SW 1271 (cell line): ENCODE data around the gene RBBP4.
A peak's percentile ranks its signal among the peaks of the same experiment; 100 is the strongest.
"Not testable (repeated sequence)": the region's sequence is repeated elsewhere in the genome, so short reads cannot be mapped to it uniquely, and the experiment has no call there.

ENCODE experiments used
- DNase-seq, 2 experiments: peaks; one replicate each; lab custom pipeline; 2025; lab: John Stamatoyannopoulos, UW

Gene RBBP4

DNA sequence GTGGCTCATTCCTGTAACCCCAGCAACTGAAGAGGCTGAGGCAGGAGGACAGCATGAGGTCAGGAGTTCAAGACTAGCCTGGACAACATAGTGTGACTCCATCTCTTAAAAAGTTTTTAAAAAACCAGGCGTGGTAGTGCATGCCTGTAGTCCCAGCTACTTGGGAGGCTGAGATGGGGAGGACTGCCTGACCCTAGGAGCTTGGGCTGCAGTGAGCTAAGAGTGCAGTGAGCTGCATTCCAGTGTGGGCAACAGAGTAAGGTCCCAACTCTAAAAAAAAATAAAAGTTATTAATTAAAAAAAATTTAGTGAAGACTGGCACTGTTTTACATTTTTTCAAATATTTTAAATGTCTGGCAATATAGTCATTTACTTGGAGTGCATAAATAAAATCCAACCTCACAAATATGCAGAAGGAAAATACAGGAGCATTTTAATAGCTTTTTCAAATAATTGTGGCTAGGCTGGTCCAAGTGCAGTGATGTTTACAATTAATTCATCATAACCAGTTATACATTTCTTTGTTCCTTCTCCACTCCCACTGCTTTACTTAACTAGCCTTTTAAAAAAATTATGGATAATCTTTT is 11.4 kb upstream of the RBBP4 start:
- DNase-seq = no peak

DNA sequence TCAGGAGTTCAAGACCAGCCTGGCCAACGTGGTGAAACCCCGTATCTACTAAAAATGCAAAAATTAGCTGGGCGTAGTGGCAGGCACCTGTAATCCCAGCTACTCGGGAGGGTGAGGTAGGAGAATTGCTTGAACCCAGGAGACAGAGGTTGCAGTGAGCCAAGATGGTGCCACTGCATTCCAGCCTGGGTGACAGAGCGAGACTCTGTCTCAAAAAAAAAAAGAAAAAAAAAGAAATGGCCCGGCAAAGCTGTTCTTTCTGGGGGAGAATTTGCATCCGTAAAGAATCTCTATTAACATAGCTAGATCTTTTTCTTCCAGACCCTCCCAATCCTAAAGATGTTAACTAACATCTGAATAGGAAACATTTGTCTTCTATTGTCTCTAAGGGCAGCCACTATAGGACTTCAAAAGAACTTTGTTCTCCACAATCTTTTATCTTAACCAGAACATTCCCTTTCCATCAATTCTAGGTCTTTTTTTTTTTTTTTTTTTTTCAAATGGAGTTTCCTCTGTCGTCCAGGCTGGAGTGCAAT is 8.6 kb upstream of the RBBP4 start:
- DNase-seq = not testable (repeated sequence)

DNA sequence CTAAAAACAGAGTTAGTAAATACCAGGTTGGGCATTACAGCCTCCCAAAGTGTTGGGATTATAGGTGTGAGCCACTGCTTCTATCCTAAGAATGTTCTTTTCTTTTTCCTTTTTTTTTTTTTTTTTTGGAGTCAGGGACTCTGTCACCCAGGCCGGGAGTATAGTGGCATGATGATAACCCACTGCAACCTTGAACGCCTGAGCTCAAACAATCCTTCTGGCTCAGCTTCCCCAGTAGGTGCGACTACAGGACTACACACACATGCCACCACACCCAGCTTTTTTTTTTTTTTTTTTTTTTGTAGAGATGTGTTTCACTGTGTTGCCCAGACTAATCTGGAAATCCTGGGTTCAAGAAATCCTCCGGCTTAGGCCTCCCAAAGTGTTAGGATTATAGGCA is 6.6 kb upstream of the RBBP4 start:
- no peak for DNase-seq

DNA sequence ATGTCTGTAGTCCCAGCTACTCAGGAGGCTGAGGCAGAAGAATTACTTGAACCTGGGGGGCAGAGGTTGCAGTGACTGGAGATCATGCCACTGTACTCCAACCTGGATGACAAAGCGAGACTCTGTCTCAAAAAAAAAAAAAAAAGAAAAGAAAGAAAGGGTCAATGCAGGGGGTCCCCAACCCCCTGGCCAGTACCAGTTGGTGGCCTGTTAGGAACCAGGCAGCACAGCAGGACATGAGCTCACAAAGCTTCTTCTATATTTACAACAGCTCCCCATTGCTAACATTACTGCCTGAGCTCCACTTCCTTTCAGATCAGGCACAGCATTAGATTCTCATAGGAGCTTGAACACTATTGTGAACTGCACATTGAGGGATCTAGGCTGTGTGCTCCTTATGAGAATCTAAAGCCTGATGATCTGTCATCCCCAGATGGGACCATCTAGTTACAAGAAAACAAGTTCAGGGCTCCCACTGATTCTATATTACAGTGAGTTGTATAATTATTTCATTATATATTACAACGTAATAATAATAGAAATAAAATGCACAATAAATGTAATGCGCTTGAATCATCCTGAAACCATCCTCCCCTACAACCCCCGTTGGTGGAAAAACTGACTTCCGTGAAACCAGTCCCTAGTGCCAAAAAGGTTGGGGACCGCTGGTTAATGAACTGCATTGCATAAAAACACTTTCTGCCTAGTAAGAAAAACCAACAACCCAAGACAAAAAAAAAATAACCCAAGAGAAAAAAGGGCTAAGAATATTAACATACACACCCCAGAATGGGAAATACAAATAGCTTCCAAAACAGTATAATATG is 3.5 kb upstream of the RBBP4 start:
- no peak for DNase-seq

DNA sequence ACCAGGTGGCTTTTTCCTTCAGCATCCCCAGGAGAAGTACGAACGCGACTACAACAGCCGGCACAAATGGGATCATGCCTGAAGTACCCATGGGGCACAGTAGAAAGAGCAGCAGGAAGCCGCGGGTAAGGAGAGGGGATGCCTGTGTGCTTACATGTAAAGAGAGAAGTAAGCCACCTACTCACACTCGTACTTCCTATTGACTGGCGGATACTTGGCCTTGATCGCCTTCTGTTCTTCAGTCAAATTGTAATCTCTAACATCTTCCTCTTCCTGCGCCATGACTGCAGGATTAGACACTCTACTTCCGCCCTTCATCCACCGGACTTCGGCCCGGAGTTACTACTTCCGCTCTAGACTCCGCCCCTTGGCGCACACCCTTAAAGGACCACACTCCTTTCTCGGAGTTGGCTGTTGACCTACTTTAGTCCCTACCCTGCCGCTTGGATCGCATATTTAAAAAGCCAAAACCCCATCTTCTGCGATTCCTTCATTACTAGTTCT is 708 bp upstream of the RBBP4 start, which contains the start of gene ZBTB8OS:
Gene ZBTB8OS, minus strand, starts transcription at position 303 of the 504 bp plus-strand sequence. Its CDS starts 21 bp downstream, at position 282.
- peak; percentile 67 to 89 for DNase-seq

DNA sequence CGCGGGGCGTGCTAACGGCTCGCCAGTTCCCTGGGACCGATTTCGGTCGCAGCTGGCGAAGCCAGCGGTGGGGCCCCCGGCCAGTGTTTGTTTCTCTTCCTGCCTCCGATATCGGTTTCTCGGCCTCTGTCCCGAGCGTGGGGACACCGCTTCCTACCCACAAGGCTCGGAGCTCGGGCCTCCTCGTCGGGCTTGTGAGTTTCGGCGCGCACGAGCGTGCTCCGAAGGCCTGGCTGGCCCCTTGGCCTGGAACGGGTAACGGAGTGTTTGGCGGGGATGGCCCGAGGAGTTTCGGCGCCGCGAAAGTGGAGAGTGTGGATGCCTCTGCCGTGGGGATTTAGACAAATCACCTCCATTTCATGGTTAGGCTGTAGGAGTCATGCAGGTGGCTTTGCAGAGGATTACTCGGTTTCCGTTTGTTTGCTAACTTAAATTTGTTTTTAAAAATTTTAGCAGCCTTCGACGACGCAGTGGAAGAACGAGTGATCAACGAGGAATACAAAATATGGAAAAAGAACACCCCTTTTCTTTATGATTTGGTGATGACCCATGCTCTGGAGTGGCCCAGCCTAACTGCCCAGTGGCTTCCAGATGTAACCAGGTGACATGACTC is 559 bp downstream of the RBBP4 start:
- no peak for DNase-seq

DNA sequence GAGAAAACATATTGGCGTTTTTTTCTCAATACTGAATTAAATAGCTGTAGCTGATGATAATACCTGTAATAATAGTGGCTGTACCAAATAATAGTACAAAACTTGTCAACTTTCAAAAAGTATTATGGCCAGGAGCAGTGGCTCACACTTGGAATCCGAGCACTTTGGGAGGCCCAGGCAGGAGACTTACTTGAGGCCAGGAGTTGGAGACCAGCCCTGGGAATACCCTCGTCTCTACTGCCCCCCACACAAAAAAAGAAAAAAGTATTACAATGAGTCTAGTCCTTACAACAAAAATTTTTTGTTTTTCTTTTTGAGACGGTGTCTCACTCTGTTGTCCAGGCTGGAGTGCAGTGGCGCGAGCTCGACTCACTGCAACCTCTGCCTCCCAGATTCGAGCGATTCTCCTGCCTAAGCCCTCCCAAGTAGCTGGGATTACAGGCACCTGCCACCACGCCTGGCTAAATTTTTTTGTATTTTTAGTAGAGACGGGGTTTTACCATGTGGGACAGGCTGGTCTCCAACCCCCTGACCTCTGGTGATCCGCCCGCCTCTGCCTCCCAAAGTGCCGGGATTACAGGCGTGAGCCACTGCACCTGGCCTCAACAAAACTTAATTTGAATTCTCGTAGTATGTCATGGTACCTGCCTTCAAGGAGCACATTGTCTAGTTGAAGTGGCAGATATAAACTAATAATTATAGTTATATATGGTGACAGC is 1.4 kb downstream of the RBBP4 start:
- no peak for DNase-seq

DNA sequence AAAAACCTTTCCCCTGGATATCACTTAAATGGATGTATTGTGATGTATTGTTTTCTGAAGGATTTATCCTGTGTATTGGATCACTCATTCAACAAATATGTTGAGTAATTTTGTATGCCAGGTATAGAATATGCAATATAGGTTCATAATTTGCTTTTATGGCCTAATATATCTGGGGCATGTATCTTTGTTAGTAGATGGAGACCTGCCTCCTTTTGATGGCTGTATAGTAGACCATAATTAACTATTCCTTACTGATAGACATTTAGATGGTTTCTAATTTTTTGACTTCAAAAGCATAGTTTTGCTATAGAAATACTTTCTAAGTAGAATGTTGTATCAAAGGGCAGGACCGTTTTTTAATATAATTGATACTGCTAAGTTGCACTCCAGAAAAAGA is 8.6 kb downstream of the RBBP4 start:
- DNase-seq = no peak

DNA sequence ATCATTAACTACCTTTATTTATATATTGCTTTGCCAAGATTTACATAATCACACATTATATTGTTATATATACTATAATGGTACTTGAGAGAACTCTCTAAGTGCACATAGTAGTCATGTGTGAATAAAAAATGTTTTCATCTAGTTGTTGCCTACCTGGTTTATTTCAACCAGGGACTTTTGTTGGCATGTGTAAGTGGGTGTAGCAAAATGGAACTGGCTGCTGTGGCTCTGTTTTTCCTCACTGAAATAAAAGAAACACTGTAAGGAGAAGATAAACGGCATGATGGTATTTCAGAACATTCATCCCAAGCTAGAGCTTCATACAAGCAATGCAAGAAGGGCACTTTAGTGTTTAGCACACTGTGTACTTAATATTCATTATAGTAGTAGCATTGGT is 14.9 kb downstream of the RBBP4 start:
- DNase-seq = no peak

DNA sequence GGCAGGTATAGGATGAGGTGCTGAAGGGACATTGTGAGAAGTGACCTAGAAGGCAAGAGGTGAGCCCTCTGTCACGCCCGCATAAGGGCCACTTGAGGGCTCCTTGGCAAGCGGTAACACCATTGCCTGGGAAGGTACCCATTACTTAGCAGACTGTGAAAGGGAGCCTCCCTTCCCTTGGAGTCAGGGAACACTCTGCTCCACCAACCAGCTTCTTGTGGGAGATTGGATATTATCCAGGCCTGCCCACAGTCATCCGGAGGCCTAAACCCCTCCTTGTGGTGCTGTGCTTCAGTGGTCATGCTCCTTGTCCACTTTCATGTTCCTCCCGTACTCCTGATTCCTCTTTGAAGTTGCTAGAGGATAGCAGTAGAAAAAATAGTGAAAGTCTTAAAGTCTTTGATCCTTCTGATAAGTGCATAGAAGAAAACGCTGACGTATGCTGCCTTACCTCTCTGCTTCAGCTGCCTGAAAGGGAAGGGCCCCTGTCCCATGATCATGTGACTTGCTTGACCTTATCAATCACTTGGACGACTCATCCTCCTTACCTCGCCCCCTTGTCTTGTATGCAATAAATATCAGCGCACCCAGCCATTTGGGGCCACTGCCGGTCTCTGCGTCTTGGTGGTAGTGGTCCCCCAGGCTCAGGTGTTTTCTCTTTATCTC is 16.0 kb downstream of the RBBP4 start:
- no peak for DNase-seq

DNA sequence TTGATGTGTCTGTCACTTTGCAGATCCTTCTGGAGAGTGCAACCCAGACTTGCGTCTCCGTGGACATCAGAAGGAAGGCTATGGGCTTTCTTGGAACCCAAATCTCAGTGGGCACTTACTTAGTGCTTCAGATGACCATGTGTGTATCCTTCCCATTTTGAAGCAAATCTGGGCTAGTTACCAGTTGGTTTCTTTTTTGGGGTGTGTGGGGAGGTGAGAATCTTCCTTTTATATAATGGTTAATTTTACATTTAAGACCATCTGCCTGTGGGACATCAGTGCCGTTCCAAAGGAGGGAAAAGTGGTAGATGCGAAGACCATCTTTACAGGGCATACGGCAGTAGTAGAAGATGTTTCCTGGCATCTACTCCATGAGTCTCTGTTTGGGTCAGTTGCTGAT is 17.7 kb downstream of the RBBP4 start:
- not testable (repeated sequence) for DNase-seq

DNA sequence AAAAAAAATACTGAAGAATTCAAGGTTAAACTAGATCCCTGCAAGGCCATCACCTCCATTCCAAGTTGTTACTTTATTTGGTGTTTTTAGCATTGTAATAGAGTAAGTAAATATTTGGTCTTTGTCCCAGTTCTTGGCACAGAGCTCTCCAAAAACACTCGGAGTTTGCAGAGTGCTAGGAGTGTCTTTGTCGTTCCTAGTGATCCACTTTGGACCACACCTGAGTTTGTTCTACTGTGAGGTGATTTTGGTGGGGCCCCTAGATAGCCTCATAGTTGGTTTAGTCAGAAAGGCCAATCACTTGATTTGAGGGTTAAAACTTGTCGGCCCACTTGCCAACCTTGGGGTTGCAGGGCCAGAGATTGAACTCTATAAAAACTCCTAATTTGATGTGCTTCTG is 25.9 kb downstream of the RBBP4 start:
- no peak for DNase-seq

DNA sequence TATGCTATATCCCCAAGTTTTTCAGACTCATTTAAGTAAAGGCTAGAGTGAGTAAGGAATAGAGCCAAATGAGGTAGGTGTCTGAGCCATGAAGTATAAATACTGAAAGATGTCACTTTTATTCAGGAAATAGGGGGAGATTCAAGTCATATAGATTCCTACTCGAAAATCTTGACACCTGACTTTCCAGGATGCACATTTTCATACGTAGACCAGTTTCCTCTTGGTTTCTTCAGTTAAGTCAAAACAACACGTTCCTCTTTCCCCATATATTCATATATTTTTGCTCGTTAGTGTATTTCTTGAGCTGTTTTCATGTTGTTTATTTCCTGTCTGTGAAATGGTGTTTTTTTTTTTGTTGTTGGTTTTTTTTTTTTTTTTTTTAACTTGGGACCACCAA is 29.0 kb downstream of the RBBP4 start:
- DNase-seq = not testable (repeated sequence)

DNA sequence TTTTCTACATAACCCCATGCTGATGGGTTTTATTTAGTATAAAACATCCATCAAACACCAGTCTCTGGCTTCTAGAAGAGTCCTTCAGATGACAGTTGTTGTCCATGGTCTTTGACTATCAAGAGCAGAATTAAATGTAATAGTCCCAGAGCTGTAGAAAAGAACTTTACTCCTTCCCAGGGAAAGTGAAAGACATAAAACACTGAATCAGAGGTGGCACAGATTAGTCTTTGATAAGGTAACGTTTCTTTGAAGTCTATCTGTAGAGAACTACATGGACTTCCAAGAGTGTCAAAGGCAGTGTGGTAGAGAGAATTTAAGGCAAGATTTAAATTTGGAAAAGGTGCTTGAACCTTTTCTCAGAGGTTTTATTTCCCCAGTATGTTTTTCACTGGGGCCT is 29.6 kb downstream of the RBBP4 start:
- no peak for DNase-seq

DNA sequence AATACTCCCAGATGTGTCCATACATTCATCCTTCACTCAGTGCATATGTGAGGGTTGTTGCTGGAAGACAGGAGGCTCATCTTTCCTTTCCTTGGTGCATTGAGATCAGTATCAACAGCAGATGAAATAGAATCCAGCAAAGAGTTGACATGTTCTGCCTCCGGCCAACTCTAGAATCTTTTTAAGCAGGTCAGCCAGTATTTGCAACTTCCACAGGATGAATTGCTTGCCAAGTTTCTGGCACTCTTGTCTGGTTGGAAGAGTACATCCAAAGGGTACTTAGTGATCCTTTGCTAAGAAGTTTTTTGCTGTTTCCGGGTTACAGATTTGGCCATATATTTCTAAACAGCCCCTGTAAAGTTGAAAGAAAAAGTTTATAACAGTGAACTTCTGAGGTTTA is 30.5 kb downstream of the RBBP4 start:
- no peak for DNase-seq

DNA sequence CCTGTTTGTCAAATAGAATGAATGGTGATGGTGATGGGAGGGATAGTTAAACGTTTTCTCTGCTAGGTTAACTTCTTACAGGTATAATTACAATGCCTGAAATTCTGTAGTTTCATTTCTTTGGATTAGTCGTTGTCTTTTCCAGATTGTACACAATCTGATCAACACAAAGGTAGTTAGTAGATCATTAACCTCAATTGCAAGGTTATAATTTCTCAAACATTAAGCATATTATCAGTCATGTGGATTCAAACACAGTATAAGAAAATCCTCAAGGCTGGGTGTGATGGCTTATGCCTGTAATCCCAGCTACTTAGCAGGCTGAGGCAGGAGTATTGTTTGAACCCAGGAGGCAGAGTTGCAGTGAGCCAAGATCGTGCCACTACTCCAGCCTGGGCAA is 31.0 kb downstream of the RBBP4 start:
- no peak for DNase-seq

DNA sequence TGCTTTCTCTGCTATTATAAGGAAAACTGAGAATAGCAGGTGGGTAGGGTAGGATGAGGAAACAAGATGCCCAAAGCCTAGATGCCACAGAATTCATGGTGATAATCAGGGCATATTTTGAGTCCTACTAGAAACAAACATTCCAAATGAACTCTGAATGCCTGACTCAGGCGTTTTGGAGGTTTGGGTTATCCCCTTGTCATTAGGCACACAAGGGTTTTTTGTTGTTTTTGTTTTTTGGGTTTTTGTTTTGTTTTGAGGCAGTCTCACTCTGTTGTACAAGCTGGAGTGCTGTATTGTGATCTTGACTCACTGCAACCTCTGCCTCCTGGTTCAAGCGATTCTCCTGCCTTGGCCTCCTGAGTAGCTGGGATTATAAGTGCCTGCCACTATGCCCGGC is 32.4 kb downstream of the RBBP4 start:
- DNase-seq = no peak

DNA sequence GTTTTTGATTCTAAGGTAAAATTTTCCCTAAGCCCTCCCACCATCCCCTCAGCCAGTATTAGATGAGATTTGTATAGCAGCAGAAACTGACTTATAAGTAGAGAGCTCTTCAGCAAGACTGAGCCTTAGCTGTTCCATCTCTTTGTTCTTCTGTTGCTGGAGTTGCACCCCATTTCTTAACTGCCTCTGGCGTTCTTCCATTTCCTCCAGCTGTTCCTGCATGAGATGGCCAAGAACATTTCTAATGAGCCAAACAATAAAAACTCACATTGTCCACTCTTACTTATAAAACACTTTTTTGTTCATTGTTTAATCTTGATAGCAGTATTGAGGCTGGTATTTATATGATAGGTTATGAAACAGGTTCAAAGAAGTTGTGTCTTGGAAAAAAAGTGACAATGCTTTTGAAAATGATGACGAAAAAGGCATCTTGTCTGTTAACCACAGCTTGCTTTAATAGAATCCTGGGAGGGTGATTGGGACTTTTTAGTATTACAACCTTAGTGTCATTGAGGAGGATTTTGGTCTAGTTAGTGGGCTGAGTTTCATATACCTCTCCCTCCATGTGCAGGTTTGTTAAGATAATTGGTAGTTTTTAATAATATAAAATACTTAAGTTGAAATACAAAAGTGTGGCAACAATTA is 33.3 kb downstream of the RBBP4 start:
- DNase-seq = no peak

DNA sequence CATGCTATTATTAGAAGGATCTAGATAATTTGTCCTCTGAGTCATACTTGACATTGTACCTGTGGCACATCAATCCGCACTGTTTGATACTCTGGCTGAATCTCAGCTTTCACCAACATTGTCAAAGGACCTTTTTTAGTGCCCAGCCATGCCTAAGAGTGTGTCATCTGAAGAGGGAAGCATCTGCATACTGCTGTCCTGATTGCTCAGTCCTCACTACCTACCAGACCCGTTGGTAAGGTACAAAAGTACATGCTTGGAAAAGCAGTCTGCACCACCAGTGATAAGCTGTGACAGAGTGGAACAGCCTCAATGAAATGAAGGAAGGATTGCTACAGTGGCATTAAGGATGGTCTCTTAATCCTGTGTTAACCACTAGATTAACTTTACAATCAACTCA is 34.5 kb downstream of the RBBP4 start:
- DNase-seq = no peak

DNA sequence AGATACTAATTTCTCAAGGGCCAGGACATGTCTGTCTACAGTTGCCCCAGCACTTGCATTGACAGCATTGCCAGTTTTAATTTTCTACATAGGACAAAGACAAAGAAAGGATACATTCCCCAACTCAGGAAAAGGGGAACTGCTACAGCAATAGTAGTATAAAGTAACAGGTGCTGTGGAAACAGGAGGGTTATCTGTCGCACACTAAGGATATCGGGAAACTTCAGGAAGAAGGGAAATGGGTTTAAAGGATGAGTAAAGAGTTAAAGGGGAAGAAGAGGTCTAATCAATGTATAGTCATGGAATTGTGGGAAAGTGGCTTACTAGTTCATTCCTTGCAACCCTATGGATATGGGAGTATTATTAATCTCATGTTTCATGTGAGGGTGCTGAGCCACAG is 35.4 kb downstream of the RBBP4 start:
- DNase-seq = no peak
